Measurements from ENCODE around the gene DUSP5.
A peak's percentile ranks its signal among the peaks of the same experiment; 100 is the strongest.

DUSP5 gene

GRCh38 chr10:110480387-110480786 is 17.3 kb upstream of the DUSP5 start:
- DNase-seq (ENCODE audit: low read depth in 2 of 2), result no peak

- DNase-seq (ENCODE audit: low read depth in 2 of 2), result no peak
These were observed 15.8 kb upstream of the DUSP5 start for GRCh38 chr10:110481919-110482318.

GRCh38 chr10:110483633-110484032 is 14.1 kb upstream of the DUSP5 start:
- no peak for DNase-seq (ENCODE audit: low read depth in 2 of 2)

- no peak for DNase-seq (ENCODE audit: low read depth in 2 of 2)
These were observed 12.2 kb upstream of the DUSP5 start for GRCh38 chr10:110485541-110485940.

- DNase-seq (ENCODE audit: low read depth in 2 of 2), result no peak
These were observed 10.9 kb upstream of the DUSP5 start for GRCh38 chr10:110486680-110487410.

- DNase-seq (ENCODE audit: low read depth in 2 of 2), result no peak
These were observed 10.0 kb upstream of the DUSP5 start for GRCh38 chr10:110487411-110488331.

- DNase-seq (ENCODE audit: low read depth in 2 of 2), result no peak
These were observed 9.4 kb upstream of the DUSP5 start for GRCh38 chr10:110488332-110488681.

- DNase-seq (ENCODE audit: low read depth in 2 of 2), result no peak
These were observed 8.8 kb upstream of the DUSP5 start for GRCh38 chr10:110488940-110489339.

GRCh38 chr10:110490640-110491039 is 7.1 kb upstream of the DUSP5 start:
- no peak for DNase-seq (ENCODE audit: low read depth in 2 of 2)

- no peak for DNase-seq (ENCODE audit: low read depth in 2 of 2)
These were observed 6.4 kb upstream of the DUSP5 start for GRCh38 chr10:110491346-110491745.

- no peak for DNase-seq (ENCODE audit: low read depth in 2 of 2)
These were observed 5.5 kb upstream of the DUSP5 start for GRCh38 chr10:110492069-110492822.

- DNase-seq (ENCODE audit: low read depth in 2 of 2), result no peak
These were observed 3.8 kb upstream of the DUSP5 start for GRCh38 chr10:110493832-110494426.

GRCh38 chr10:110494532-110494931 is 3.2 kb upstream of the DUSP5 start:
- DNase-seq (ENCODE audit: low read depth in 2 of 2), result no peak

GRCh38 chr10:110495731-110496552 is 1.8 kb upstream of the DUSP5 start:
- peak in 1 of 2 donors; percentile 31 for DNase-seq (ENCODE audit: low read depth in 2 of 2)

- no peak for DNase-seq (ENCODE audit: low read depth in 2 of 2)
These were observed 912 bp upstream of the DUSP5 start for GRCh38 chr10:110496553-110497437.

GRCh38 chr10:110498087-110498981 is 627 bp downstream of the DUSP5 start:
- peak; percentile 40 to 54 for DNase-seq (ENCODE audit: low read depth in 2 of 2)

GRCh38 chr10:110498982-110499795 is 1.5 kb downstream of the DUSP5 start:
- DNase-seq (ENCODE audit: low read depth in 2 of 2), result no peak
